Right lobe of liver (tissue), 6 donors: Measurements from ENCODE around the gene PLAC1. TPM values are rescaled to one million over a fixed set of nuclear protein-coding genes. Genes with fewer than 3 reads are reported as not detected.

ENCODE experiments used
- ATAC-seq, 4 donors: fragments of 200-7000 bp; cut with Tn5 transposase; one replicate each; pipeline ENCODE4 v1.9.1; 2020; ENCODE audit warnings: mild to moderate bottlenecking in 4 of 4, moderate library complexity in 4 of 4
- DNase-seq, 3 donors: peaks; one replicate each; pipeline ENCODE4 v3.0.0-alpha.2; 2020
- H3K27ac ChIP-seq, 3 donors: fragments of 200-600 bp; one replicate each; pipeline ENCODE4 v1.8.0; 2022
- H3K27me3 ChIP-seq, 2 donors: fragments of 200-600 bp; one replicate each; pipeline ENCODE4 v1.8.0; 2022
- H3K36me3 ChIP-seq, 4 donors: fragments of 200-600 bp; sonication (generic) in 1 of 4; one replicate each; pipeline versions ENCODE4 v1.5.1 to v1.8.0; 2017 to 2022; ENCODE audit warnings: control low read depth in 1 of 4
- H3K4me1 ChIP-seq, 4 donors: fragments of 200-600 bp; sonication (generic) in 1 of 4; one replicate each; pipeline versions ENCODE4 v1.5.1 to v1.8.0; 2017 to 2022; ENCODE audit warnings: control low read depth in 1 of 4
- H3K4me3 ChIP-seq, 3 donors: fragments of 200-600 bp; one replicate each; pipeline ENCODE4 v1.8.0; 2022
- H3K9me3 ChIP-seq, 4 donors: fragments of 200-600 bp; sonication (generic) in 1 of 4; one replicate each; pipeline versions ENCODE4 v1.5.1 to v1.8.0; 2017 to 2022; ENCODE audit warnings: control low read depth in 1 of 4
- POLR2A ChIP-seq: fragments of 450-650 bp; IDR thresholded peaks from one replicate; pipeline ENCODE4 v1.6.1; 2017; ENCODE audit warnings: antibody characterized with exemption, mild to moderate bottlenecking
- WGBS: methylation state at CpG from one replicate; pipeline ENCODE4 v1.1.6; 2018; ENCODE audit warnings: low coverage, low lambda C conversion rate; ENCODE audit not compliant: insufficient coverage; ENCODE audit errors: missing lambda C conversion rate; 5-methylcytosine and 5-hydroxymethylcytosine counted together
- intact Hi-C, 2 donors: fragments of 100-400 bp; cut with DNase I; formaldehyde crosslinking; loops; one replicate each; pipeline versions ENCODE4 v1.11.2 to v1.14.1; 2022
- total RNA-seq, 6 experiments: library from RNA; depleted of rRNA in 2 of 6; stranded (reverse); fragments of >200 nt in 2 of 6; fragmentation: NEBNext Ultra II Directional in 3 of 6; extraction: Animal tissue kit (Norgen Biotek cat#: 25700) in 3 of 6; gene quantifications; one replicate each; pipeline versions ENCODE4 v1.1.0 to v1.2.4, GENCODE V29; 2016 to 2023
- TF ChIP-seq, protein P1 (sequence below), 4 donors: fragments of 200-600 bp in 3 of 4; fragments of 450-650 bp in 1 of 4; IDR thresholded peaks; one replicate each; pipeline versions ENCODE4 v1.5.1 to v1.8.0; 2016 to 2022; ENCODE audit warnings: antibody characterized with exemption in 4 of 4, mild to moderate bottlenecking in 2 of 4
- donor health status: DM: no; HTN: yes; CAD: no.
- donor health status: DM: no; HTN: no; CAD: no.
- donor health status: DM: no; HTN: no; CAD: no.
- donor health status: DM: no; HTN: yes; CAD: no.
- donor health status: DM: no; HTN: yes; CAD: no.

The PLAC1 gene
- total RNA-seq, 6 experiments from 2014 or later: not detected

DNA sequence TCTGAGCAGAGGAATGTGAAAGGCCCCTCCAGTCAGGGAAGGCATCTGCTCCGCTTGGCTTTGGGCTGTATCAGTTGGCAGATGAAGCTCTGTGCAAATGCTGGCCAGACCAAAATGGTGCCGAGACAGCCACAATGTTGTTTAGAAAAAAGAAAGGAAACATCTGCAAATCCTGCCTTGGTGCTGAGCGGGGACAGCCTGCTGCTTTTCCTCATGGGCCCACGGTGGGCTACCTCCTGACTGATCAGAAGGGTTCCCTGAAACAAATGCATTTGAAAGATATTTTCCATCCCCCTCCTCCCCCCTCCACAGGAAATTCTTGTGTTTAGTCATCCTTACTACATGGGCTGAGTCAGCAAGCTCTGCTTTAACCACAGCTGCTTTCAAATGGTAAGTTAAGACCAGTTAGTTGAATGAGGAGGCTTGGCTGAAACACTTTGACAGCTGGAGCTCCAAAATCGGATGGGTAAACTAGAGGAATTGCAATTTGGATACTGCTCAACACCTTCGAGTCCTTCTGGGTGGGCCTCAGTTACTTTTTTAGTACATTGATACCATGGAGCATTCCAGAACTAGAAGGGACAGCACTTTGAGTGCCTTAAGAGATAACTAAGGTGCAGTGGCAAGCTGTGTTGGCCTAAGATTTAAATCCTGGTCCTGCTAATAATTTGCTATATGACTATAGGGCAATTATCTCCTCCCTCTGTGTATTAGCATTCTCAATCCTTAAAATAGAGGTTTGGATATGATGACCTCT is 36.0 kb downstream of the PLAC1 start:
- H3K4me3 ChIP-seq: no peak overlapping the region
- no peak for TF ChIP-seq POLR2A
- TF ChIP-seq, protein P1, sequence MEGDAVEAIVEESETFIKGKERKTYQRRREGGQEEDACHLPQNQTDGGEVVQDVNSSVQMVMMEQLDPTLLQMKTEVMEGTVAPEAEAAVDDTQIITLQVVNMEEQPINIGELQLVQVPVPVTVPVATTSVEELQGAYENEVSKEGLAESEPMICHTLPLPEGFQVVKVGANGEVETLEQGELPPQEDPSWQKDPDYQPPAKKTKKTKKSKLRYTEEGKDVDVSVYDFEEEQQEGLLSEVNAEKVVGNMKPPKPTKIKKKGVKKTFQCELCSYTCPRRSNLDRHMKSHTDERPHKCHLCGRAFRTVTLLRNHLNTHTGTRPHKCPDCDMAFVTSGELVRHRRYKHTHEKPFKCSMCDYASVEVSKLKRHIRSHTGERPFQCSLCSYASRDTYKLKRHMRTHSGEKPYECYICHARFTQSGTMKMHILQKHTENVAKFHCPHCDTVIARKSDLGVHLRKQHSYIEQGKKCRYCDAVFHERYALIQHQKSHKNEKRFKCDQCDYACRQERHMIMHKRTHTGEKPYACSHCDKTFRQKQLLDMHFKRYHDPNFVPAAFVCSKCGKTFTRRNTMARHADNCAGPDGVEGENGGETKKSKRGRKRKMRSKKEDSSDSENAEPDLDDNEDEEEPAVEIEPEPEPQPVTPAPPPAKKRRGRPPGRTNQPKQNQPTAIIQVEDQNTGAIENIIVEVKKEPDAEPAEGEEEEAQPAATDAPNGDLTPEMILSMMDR (IDR thresholded peaks at IDR 0.05): no peak
- no peaks in the 10 kb centered on the region for H3K27me3 ChIP-seq
- intact Hi-C loops: no loop called here
- WGBS: 33% methylated on average over 4 of the region's 6 CpGs
- DNase-seq (no peak), ATAC-seq (peak in 2 of 4 donors; percentile 27 to 45)
- no peak overlapping the region for H3K27ac ChIP-seq
- H3K4me1 ChIP-seq: no peaks in the 10 kb centered on the region
- H3K36me3 ChIP-seq: no peaks in the 10 kb centered on the region
- no peaks in the 10 kb centered on the region for H3K9me3 ChIP-seq

DNA sequence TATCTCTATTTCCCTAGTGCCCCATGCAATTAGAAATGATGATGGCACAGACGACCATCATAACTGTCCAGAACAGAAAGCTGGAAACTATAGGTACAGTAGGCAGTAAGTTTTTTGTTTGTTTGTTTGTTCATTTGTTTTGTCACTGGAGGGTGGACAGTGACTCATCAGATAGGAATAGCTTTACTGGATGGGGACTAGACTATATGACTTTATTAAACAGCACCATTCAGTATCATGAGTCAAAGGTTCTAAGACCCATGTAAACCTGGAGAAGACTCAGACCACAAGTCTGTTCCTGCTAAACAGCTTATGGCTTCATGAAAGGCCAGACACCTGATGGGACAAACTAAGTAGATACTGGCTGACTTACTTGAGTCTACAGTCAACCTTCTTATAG is 38.4 kb downstream of the PLAC1 start:
- DNase-seq (no peak), ATAC-seq (no peak)
- Histone ChIP-seq H3K27me3 (no peaks in the 10 kb centered on the region), H3K9me3 (no peaks in the 10 kb centered on the region), H3K4me1 (no peaks in the 10 kb centered on the region), H3K27ac (no peak overlapping the region), H3K36me3 (no peaks in the 10 kb centered on the region), H3K4me3 (no peak overlapping the region)
- intact Hi-C loops: no loop called here
- 31% methylated on average over 1 of the region's 1 CpG for WGBS
- no peak for TF ChIP-seq POLR2A
- TF ChIP-seq, protein P1 (IDR thresholded peaks at IDR 0.05): no peak

DNA sequence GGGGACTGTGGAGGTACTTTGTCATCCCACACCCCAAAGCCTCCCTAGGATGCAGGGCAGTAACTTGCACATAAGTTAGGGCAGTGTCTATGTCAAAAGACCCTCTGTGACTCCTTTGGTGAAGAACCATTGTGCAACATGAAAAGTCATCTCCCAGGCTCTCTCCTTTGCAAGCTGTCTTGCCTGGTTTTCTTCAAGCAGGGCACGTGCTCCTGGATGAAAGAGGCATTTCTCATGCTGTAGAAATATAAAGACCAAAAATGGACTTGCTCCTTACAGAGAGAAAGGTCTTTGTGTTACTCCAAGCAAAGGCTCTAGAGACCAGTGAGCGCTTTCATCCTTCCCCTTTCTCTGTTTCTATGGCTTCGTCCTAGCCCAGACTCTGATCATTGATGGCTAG is 44.9 kb downstream of the PLAC1 start:
- WGBS: 46% methylated on average over 3 of the region's 3 CpGs
- no peak for TF ChIP-seq POLR2A
- TF ChIP-seq, protein P1 (IDR thresholded peaks at IDR 0.05): no peak
- ATAC-seq: no peak
- Histone ChIP-seq H3K4me3 (no peak overlapping the region), H3K9me3 (no peaks in the 10 kb centered on the region), H3K4me1 (no peaks in the 10 kb centered on the region), H3K36me3 (no peaks in the 10 kb centered on the region), H3K27ac (no peak overlapping the region), H3K27me3 (no peaks in the 10 kb centered on the region)
- no peak for DNase-seq
- intact Hi-C loops: no loop called here

DNA sequence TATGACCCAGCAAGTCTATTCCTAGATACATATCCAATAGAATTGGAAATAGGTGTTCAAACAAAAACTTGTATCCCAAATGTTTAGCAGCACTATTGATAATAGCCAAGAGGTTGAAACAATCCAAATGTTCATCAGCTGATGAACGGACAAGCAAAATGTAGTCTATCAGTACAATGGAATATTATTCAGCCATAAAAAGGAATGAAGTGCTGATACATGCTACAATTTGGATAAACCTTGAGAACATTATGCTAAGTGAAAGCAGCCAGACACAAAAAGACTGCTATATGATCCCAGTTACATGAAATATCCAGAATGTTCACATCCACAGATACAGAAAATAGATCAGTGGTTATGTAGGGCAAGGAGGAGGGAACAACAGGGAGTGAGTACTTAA is 50.1 kb downstream of the PLAC1 start:
- H3K9me3 ChIP-seq: no peaks in the 10 kb centered on the region
- DNase-seq: no peak
- no peak for TF ChIP-seq POLR2A
- TF ChIP-seq, protein P1 (IDR thresholded peaks at IDR 0.05): no peak
- H3K27me3 ChIP-seq: no peaks in the 10 kb centered on the region
- H3K4me3 ChIP-seq: no peak overlapping the region
- H3K36me3 ChIP-seq: no peaks in the 10 kb centered on the region
- H3K4me1 ChIP-seq: no peaks in the 10 kb centered on the region
- intact Hi-C loops: no loop called here
- 75% methylated on average over 1 of the region's 1 CpG for WGBS
- no peak overlapping the region for H3K27ac ChIP-seq
- no peak for ATAC-seq
